Esophagus squamous epithelium (tissue), 5 donors: ENCODE measurements around the gene TMEM131. TPM values are rescaled to one million over a fixed set of nuclear protein-coding genes. Genes with fewer than 3 reads are reported as not detected.
"Not testable (repeated sequence)": the region's sequence is repeated elsewhere in the genome, so short reads cannot be mapped to it uniquely, and the experiment has no call there.

Experiments
- DNase-seq: peaks from one replicate; lab custom pipeline; 2025; lab: John Stamatoyannopoulos, UW
- H3K27ac ChIP-seq, 4 donors: fragments of 200-600 bp; sonication (generic); one replicate each; pipeline ENCODE4 v1.5.1; 2016 to 2019; ENCODE audit warnings: mild to moderate bottlenecking in 1 of 4
- H3K27me3 ChIP-seq, 4 donors: fragments of 200-600 bp; sonication (generic); 1 replicate in 3 of 4; 2 replicates in 1 of 4; pipeline versions ENCODE4 v1.5.1 to v1.6.0; 2017 to 2021; ENCODE audit warnings: antibody characterized with exemption in 1 of 4
- H3K36me3 ChIP-seq, 3 donors: fragments of 200-600 bp; sonication (generic); one replicate each; pipeline ENCODE4 v1.5.1; 2016 to 2019
- H3K4me1 ChIP-seq, 3 donors: fragments of 200-600 bp; sonication (generic); one replicate each; pipeline ENCODE4 v1.5.1; 2017 to 2019
- H3K4me3 ChIP-seq, 4 donors: fragments of 200-600 bp; sonication (generic); 1 replicate in 3 of 4; 2 replicates in 1 of 4; pipeline ENCODE4 v1.5.1; 2016 to 2019; ENCODE audit warnings: mild to moderate bottlenecking in 2 of 4, moderate library complexity in 1 of 4
- H3K9me3 ChIP-seq, 3 donors: fragments of 200-600 bp; sonication (generic); one replicate each; pipeline ENCODE4 v1.5.1; 2016 to 2019
- POLR2A ChIP-seq, 4 donors: fragments of 450-650 bp; IDR thresholded peaks; one replicate each; pipeline ENCODE4 v1.6.1; 2017; ENCODE audit warnings: antibody characterized with exemption in 4 of 4, mild to moderate bottlenecking in 4 of 4, moderate library complexity in 3 of 4
- WGBS, 2 donors: methylation state at CpG; one replicate each; pipeline ENCODE4 v1.1.5; 2018; 5-methylcytosine and 5-hydroxymethylcytosine counted together
- intact Hi-C: fragments of 100-400 bp; cut with DNase I; formaldehyde crosslinking; loops from one replicate; pipeline ENCODE4 v1.15.0; 2022
- total RNA-seq, 4 donors: library from RNA; depleted of rRNA; stranded (reverse); fragments of >200 nt; gene quantifications; one replicate each; pipeline ENCODE4 v1.1.0, GENCODE V29; 2016
- TF ChIP-seq, protein P1 (sequence below), 6 experiments: fragments of 450-650 bp in 4 of 6; fragments of 200-600 bp in 2 of 6; sonication (generic) in 2 of 6; IDR thresholded peaks; one replicate each; pipeline ENCODE4 v1.5.1; 2016 to 2019; ENCODE audit warnings: antibody characterized with exemption in 6 of 6, mild to moderate bottlenecking in 4 of 6, moderate library complexity in 4 of 6
- donor health status: DM: yes; HTN: yes; CAD: no.

The TMEM131 gene
- total RNA-seq, 4 donors from 2014 or later: 24.2 to 36.4 (median 28.1) TPM

- no peak for DNase-seq
- Histone ChIP-seq H3K4me1 (no peaks in the 10 kb centered on the region), H3K27me3 (no peaks in the 10 kb centered on the region), H3K36me3 (peaks cover 0 to 41% (median 0%) of the 10 kb centered on the region in 3 donors), H3K27ac (no peak overlapping the region), H3K9me3 (no peaks in the 10 kb centered on the region), H3K4me3 (no peak overlapping the region)
- TF ChIP-seq, protein P1, sequence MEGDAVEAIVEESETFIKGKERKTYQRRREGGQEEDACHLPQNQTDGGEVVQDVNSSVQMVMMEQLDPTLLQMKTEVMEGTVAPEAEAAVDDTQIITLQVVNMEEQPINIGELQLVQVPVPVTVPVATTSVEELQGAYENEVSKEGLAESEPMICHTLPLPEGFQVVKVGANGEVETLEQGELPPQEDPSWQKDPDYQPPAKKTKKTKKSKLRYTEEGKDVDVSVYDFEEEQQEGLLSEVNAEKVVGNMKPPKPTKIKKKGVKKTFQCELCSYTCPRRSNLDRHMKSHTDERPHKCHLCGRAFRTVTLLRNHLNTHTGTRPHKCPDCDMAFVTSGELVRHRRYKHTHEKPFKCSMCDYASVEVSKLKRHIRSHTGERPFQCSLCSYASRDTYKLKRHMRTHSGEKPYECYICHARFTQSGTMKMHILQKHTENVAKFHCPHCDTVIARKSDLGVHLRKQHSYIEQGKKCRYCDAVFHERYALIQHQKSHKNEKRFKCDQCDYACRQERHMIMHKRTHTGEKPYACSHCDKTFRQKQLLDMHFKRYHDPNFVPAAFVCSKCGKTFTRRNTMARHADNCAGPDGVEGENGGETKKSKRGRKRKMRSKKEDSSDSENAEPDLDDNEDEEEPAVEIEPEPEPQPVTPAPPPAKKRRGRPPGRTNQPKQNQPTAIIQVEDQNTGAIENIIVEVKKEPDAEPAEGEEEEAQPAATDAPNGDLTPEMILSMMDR (IDR thresholded peaks at IDR 0.05): no peak
- no peak for TF ChIP-seq POLR2A (IDR thresholded peaks at IDR 0.05)
- WGBS, 2 donors: 94 to 97% methylated on average over 4 of the region's 4 CpGs
- intact Hi-C loops: no loop called here
These were observed 71.6 kb downstream of the TMEM131 start for GRCh38 chr2:97924194-97924593.

DNA sequence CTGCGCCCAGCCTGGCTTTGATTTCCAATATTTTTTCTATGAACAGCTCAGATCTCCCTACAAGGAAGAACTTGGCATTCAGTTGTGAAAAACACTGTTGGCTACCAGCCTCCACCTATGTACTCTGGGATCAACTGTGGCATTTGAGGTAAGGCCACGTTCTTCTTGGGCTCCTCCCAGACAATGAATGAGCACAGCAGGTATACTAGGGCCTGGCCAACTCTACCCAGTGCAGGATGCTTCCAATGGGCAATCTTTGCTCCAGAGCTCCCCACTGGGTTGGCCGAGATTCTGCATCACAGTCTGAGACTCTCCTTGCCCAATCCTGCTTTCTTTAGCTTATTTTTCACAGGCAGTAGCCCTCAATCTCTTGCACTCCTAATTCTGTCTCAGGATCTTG is 75.9 kb downstream of the TMEM131 start:
- WGBS, 2 donors: 72 to 86% methylated on average over 3 of the region's 3 CpGs
- no peak overlapping the region for H3K27ac ChIP-seq
- H3K36me3 ChIP-seq: peaks cover 0 to 29% (median 0%) of the 10 kb centered on the region in 3 donors
- DNase-seq: no peak
- intact Hi-C loops: no loop called here
- no peak for TF ChIP-seq POLR2A (IDR thresholded peaks at IDR 0.05)
- TF ChIP-seq, protein P1 (IDR thresholded peaks at IDR 0.05): no peak
- H3K4me3 ChIP-seq: no peak overlapping the region
- peaks cover 0 to 16% (median 0%) of the 10 kb centered on the region in 3 donors for H3K4me1 ChIP-seq
- H3K9me3 ChIP-seq: no peaks in the 10 kb centered on the region
- no peaks in the 10 kb centered on the region for H3K27me3 ChIP-seq

DNA sequence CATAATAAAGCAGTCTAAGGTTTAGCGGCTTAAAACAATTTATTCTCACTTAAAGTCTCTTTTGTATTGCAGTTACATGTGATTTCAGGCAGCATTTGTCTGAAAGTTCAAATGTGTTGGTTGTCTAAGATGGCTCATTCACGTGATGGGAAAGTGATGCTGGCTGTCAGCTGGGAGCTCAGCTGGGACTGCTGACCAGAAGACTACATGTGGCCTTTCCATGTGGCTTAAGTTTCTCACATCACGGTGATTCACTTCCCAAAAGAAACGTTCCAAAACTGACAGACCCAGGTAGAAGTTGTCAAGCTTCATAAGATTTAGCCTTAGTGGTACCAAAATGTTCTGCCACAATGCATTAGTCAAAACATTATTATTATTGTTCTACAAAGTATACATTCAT is 76.9 kb downstream of the TMEM131 start:
- no peak for DNase-seq
- no peak overlapping the region for H3K27ac ChIP-seq
- 85 to 92% methylated on average over 4 of the region's 4 CpGs for WGBS, 2 donors
- TF ChIP-seq, protein P1 (IDR thresholded peaks at IDR 0.05): no peak
- no peak for TF ChIP-seq POLR2A (IDR thresholded peaks at IDR 0.05)
- no peaks in the 10 kb centered on the region for H3K9me3 ChIP-seq
- peaks cover 0 to 16% (median 0%) of the 10 kb centered on the region in 3 donors for H3K4me1 ChIP-seq
- no peaks in the 10 kb centered on the region for H3K27me3 ChIP-seq
- H3K4me3 ChIP-seq: no peak overlapping the region
- peaks cover 0 to 18% (median 0%) of the 10 kb centered on the region in 3 donors for H3K36me3 ChIP-seq
- intact Hi-C loops: no loop called here

DNA sequence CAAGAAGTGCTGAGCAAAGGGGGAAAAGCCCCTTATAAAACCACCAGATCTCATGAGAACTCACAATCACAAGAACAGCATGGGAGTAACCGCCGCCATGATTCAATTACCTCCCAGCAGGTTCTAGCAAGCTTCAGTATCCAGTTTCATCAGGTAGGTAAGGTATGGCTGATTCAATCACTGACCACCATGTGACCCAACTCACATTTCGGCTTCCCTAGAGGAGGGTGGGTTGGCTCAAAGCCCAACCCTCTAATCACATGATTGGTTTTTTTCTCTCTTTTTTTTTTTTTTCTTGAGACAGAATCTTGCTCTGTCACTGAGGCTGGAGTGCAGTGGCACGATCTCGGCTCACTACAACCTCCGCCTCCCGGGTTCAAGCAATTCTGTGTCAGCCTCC is 78.1 kb downstream of the TMEM131 start:
- H3K9me3 ChIP-seq, intact Hi-C loops, H3K27me3 ChIP-seq, H3K36me3 ChIP-seq, H3K4me3 ChIP-seq, DNase-seq, H3K27ac ChIP-seq: not testable (repeated sequence)
- WGBS, 2 donors: 96 to 98% methylated on average over 7 of the region's 7 CpGs
- H3K4me1 ChIP-seq: peaks cover 0 to 16% (median 0%) of the 10 kb centered on the region in 3 donors

- Histone ChIP-seq H3K9me3 (no peaks in the 10 kb centered on the region), H3K27ac (no peak overlapping the region), H3K4me3 (no peak overlapping the region), H3K27me3 (no peaks in the 10 kb centered on the region), H3K36me3 (peaks cover 0 to 4% (median 0%) of the 10 kb centered on the region in 3 donors), H3K4me1 (peaks cover 0 to 23% (median 0%) of the 10 kb centered on the region in 3 donors)
- WGBS, 2 donors: 60 to 77% methylated on average over 5 of the region's 5 CpGs
- intact Hi-C loops: no loop called here
- TF ChIP-seq POLR2A (IDR thresholded peaks at IDR 0.05): no peak
- TF ChIP-seq, protein P1 (IDR thresholded peaks at IDR 0.05): no peak
- DNase-seq: no peak
These were observed 81.0 kb downstream of the TMEM131 start for GRCh38 chr2:97914691-97915213.
